ENCODE measurements around the gene RDH11.
A peak's percentile ranks its signal among the peaks of the same experiment; 100 is the strongest.
"Not testable (repeated sequence)": the region's sequence is repeated elsewhere in the genome, so short reads cannot be mapped to it uniquely, and the experiment has no call there.

RDH11 gene

GRCh38 chr14:67710209-67710608, 14.6 kb upstream of the RDH11 start:
- TF ChIP-seq NFIC (IDR thresholded peaks at IDR 0.05) (no peak), USF1 (IDR thresholded peaks at IDR 0.05) (no peak), TCF12 (IDR thresholded peaks at IDR 0.05; ENCODE audit: low read depth) (no peak), REST (IDR thresholded peaks at IDR 0.05; ENCODE audit: low read depth) (no peak), TEAD4 (IDR thresholded peaks at IDR 0.05) (no peak), MAX (IDR thresholded peaks at IDR 0.05) (no peak), ZBTB7A (IDR thresholded peaks at IDR 0.05; ENCODE audit: low read depth) (no peak), CEBPB (IDR thresholded peaks at IDR 0.05) (no peak), YY1 (IDR thresholded peaks at IDR 0.05; ENCODE audit: low read depth) (no peak), TAF1 (IDR thresholded peaks at IDR 0.05; ENCODE audit: low read depth) (no peak), CREB1 (IDR thresholded peaks at IDR 0.05; ENCODE audit: low read depth) (no peak), FOXM1 (IDR thresholded peaks at IDR 0.05; ENCODE audit: borderline replicate concordance, low read depth) (no peak)

- TF ChIP-seq CREB1 (IDR thresholded peaks at IDR 0.05; ENCODE audit: low read depth) (no peak), USF1 (IDR thresholded peaks at IDR 0.05) (no peak), TAF1 (IDR thresholded peaks at IDR 0.05; ENCODE audit: low read depth) (no peak), YY1 (IDR thresholded peaks at IDR 0.05; ENCODE audit: low read depth) (no peak), CEBPB (IDR thresholded peaks at IDR 0.05) (no peak), TCF12 (IDR thresholded peaks at IDR 0.05; ENCODE audit: low read depth) (no peak)
Measured at GRCh38 chr14:67705211-67705610, 9.6 kb upstream of the RDH11 start.

- TF ChIP-seq TEAD4 (IDR thresholded peaks at IDR 0.05): no peak
- TF ChIP-seq RAD21 (IDR thresholded peaks at IDR 0.05; ENCODE audit: low read depth): peak; percentile 91
Measured at GRCh38 chr14:67704484-67705089, 9.0 kb upstream of the RDH11 start.

- no peak for TF ChIP-seq TAF1 (IDR thresholded peaks at IDR 0.05; ENCODE audit: low read depth)
- TF ChIP-seq CREB1 (IDR thresholded peaks at IDR 0.05; ENCODE audit: low read depth): no peak
- no peak for TF ChIP-seq REST (IDR thresholded peaks at IDR 0.05; ENCODE audit: low read depth)
- no peak for TF ChIP-seq EP300 (IDR thresholded peaks at IDR 0.05; ENCODE audit: borderline replicate concordance)
- no peak for TF ChIP-seq EGR1 (IDR thresholded peaks at IDR 0.05)
- TF ChIP-seq ZBTB7A (IDR thresholded peaks at IDR 0.05; ENCODE audit: low read depth): no peak
- no peak for TF ChIP-seq CEBPB (IDR thresholded peaks at IDR 0.05)
- no peak for TF ChIP-seq MAX (IDR thresholded peaks at IDR 0.05)
- TF ChIP-seq FOXM1 (IDR thresholded peaks at IDR 0.05; ENCODE audit: borderline replicate concordance, low read depth): no peak
- no peak for TF ChIP-seq TEAD4 (IDR thresholded peaks at IDR 0.05)
- TF ChIP-seq NFIC (IDR thresholded peaks at IDR 0.05): no peak
- TF ChIP-seq TCF12 (IDR thresholded peaks at IDR 0.05; ENCODE audit: low read depth): no peak
- TF ChIP-seq YY1 (IDR thresholded peaks at IDR 0.05; ENCODE audit: low read depth): no peak
- no peak for TF ChIP-seq RAD21 (IDR thresholded peaks at IDR 0.05; ENCODE audit: low read depth)
- no peak for TF ChIP-seq USF1 (IDR thresholded peaks at IDR 0.05)
Measured at GRCh38 chr14:67703997-67704396, 8.4 kb upstream of the RDH11 start.

- not testable (repeated sequence) for TF ChIP-seq CREB1 (IDR thresholded peaks at IDR 0.05; ENCODE audit: low read depth); EP300 (IDR thresholded peaks at IDR 0.05; ENCODE audit: borderline replicate concordance); NFIC (IDR thresholded peaks at IDR 0.05)
Measured at GRCh38 chr14:67701492-67701891, 5.9 kb upstream of the RDH11 start, which contains the start of gene RDH12. RDH12 (plus strand) TSS chr14:67701886; CDS start chr14:67722643, 20,757 bp downstream.

- no peak for TF ChIP-seq ZBTB7A (IDR thresholded peaks at IDR 0.05; ENCODE audit: low read depth)
- no peak for TF ChIP-seq CEBPB (IDR thresholded peaks at IDR 0.05)
Measured at GRCh38 chr14:67698179-67698578, 2.6 kb upstream of the RDH11 start.

All from Ishikawa (cell line).